Thoracic aorta (tissue), 2 donors: ENCODE measurements around the gene GRB7. TPM values are rescaled to one million over a fixed set of nuclear protein-coding genes. Genes with fewer than 3 reads are reported as not detected.

Experiments
- ATAC-seq: fragments of 150-250 bp; one replicate; pipeline ENCODE4 v1.8.0; 2017; ENCODE audit warnings: low read depth; ENCODE audit not compliant: insufficient number of reproducible peaks, low FRiP score
- DNase-seq: peaks from one replicate; pipeline ENCODE4 v3.0.0-alpha.2; 2020; ENCODE audit warnings: low spot score
- H3K27ac ChIP-seq, 2 donors: fragments of 200-600 bp; sonication (generic); 1 replicate in 1 of 2; 2 replicates in 1 of 2; pipeline ENCODE4 v1.5.1; 2016; ENCODE audit warnings: mild to moderate bottlenecking in 2 of 2, moderate library complexity in 2 of 2
- H3K27me3 ChIP-seq: fragments of 200-600 bp; sonication (generic); replicated peaks from 2 replicates; pipeline ENCODE4 v1.6.0; 2016; ENCODE audit warnings: mild to moderate bottlenecking; ENCODE audit not compliant: insufficient read depth
- H3K36me3 ChIP-seq: fragments of 200-600 bp; sonication (generic); one replicate; pipeline ENCODE4 v1.5.1; 2016
- H3K4me1 ChIP-seq, 2 donors: fragments of 200-600 bp; sonication (generic); 1 replicate in 1 of 2; 2 replicates in 1 of 2; pipeline versions ENCODE4 v1.5.1 to v1.6.0; 2016; ENCODE audit warnings: low read depth in 2 of 2, mild to moderate bottlenecking in 1 of 2; ENCODE audit not compliant: control insufficient read depth in 1 of 2
- H3K4me3 ChIP-seq: fragments of 200-600 bp; sonication (generic); 2 replicates; pipeline ENCODE4 v1.5.1; 2016; ENCODE audit warnings: mild to moderate bottlenecking
- H3K9me3 ChIP-seq: fragments of 200-600 bp; sonication (generic); 2 replicates; pipeline ENCODE4 v1.5.1; 2016
- total RNA-seq, 2 donors: library from RNA; depleted of rRNA; stranded (reverse); fragments of >200 nt; gene quantifications; one replicate each; pipeline versions ENCODE4 v1.1.0 to v1.2.3, GENCODE V29; 2016
- TF ChIP-seq, protein P1 (sequence below): fragments of 200-600 bp; sonication (generic); IDR thresholded peaks from one replicate; pipeline ENCODE4 v1.5.1; 2019; ENCODE audit warnings: antibody characterized with exemption

The GRB7 gene
- total RNA-seq, 2 donors from 2014 or later = 0.85 to 1.4 TPM

DNA sequence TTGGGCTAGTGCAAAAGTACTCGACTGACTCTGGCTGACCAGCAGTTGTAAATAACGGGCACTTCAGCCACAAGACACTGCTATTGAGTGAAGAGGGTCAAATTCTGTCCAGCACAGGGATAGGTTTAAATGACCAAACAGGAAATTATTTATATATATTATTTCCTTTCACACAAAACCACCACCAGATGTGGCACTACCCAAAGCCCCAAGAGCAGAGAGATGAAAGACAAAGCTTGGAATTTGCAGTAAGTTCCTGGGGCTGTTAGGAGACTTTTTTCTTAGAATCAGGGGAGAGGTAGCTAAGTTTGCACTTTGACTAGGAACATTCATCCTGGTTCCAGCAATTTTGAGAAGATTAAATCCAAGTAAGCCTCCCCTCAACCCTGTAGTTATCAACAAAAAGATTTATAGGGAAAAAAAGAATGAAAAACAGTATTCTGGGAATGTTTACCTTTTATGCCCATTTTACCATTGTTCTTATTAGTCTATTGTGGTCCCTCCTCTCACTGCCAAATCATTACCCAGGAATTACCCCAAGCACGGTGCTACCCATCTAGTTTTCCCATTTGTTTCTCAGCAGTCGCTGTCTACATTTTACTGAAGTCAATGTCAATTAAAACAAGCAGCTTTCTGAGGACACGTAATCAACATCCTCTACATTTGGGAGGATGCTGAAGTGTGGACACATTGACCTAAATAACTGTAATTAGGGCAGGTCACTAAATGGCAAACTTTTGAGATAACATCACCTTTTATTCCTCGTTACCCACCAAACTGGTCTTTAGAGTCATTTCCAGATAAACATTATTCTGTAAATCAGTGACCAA lies 43.5 kb downstream of the GRB7 start:
- H3K4me3 ChIP-seq = no peak overlapping the region
- ATAC-seq (no peak), DNase-seq (no peak)
- H3K9me3 ChIP-seq = no peaks in the 10 kb centered on the region
- peaks cover 0 to 4% of the 10 kb centered on the region in 2 donors for H3K4me1 ChIP-seq
- H3K36me3 ChIP-seq = no peaks in the 10 kb centered on the region
- TF ChIP-seq, protein P1, sequence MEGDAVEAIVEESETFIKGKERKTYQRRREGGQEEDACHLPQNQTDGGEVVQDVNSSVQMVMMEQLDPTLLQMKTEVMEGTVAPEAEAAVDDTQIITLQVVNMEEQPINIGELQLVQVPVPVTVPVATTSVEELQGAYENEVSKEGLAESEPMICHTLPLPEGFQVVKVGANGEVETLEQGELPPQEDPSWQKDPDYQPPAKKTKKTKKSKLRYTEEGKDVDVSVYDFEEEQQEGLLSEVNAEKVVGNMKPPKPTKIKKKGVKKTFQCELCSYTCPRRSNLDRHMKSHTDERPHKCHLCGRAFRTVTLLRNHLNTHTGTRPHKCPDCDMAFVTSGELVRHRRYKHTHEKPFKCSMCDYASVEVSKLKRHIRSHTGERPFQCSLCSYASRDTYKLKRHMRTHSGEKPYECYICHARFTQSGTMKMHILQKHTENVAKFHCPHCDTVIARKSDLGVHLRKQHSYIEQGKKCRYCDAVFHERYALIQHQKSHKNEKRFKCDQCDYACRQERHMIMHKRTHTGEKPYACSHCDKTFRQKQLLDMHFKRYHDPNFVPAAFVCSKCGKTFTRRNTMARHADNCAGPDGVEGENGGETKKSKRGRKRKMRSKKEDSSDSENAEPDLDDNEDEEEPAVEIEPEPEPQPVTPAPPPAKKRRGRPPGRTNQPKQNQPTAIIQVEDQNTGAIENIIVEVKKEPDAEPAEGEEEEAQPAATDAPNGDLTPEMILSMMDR = no peak
- H3K27me3 ChIP-seq = peaks cover 4% of the 10 kb centered on the region
- H3K27ac ChIP-seq = no peak overlapping the region

DNA sequence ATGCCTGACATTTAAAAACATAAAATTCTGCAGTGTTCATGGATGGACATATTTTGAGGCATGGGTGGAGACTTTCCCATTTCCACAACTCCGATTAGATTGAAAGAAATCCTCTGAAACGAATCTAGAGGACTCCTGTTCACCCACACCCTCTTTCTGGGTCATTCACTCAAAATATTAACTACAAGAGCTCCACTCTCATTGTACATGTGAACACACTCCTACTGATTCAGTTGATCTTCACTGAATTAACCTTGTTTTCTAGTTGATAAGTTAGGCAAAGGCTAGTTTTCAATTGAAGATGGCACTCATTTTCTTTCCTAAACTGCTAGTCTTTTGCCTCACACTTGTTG lies 44.1 kb downstream of the GRB7 start:
- Histone ChIP-seq H3K27me3 (peaks cover 4% of the 10 kb centered on the region), H3K9me3 (no peaks in the 10 kb centered on the region), H3K27ac (no peak overlapping the region), H3K36me3 (no peaks in the 10 kb centered on the region), H3K4me1 (peaks cover 0 to 4% of the 10 kb centered on the region in 2 donors), H3K4me3 (no peak overlapping the region)
- TF ChIP-seq, protein P1 = no peak
- no peak for DNase-seq
- no peak for ATAC-seq

DNA sequence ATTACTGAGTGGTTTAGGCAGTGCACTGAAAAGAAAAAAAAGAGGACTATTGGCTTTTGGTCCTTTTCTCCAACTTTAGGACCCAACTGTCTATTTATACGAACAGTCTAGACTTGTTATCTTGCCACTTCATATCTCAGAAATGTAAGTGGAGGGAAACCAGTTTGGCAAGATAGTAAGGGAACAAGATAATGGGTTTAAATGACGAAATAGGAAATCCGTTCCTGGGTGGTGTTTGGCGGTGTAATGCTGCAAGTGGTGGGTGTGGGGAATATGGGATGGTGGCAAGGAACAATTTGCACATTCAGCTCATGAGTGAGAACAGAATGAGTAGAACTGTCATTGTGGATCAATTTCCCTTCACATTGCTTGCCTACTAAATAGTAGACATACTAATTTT lies 44.7 kb downstream of the GRB7 start:
- Histone ChIP-seq H3K27me3 (peaks cover 4% of the 10 kb centered on the region), H3K4me1 (peaks cover 0 to 4% of the 10 kb centered on the region in 2 donors), H3K36me3 (no peaks in the 10 kb centered on the region), H3K9me3 (no peaks in the 10 kb centered on the region), H3K27ac (no peak overlapping the region), H3K4me3 (no peak overlapping the region)
- ATAC-seq = peak; percentile 55
- DNase-seq = no peak
- TF ChIP-seq, protein P1 = no peak

DNA sequence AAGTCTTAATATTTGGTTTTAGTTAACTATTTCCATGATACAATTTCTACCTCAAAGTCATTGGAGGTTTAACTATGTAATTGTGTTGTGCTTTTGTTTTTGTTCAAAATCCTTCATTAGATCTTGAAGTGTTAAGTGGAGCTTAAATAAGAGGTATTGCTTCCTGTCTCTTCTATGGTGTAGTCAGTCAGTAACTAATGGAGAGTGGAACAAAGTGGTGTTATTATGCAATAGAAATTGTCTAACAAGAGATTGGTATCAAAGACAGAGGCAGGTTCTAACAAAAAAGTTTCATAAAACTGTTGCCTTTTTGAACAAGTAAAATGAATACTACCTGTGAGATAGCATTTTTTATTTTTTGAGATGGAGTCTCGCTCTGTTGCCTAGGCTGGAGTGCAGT lies 45.2 kb downstream of the GRB7 start:
- no peak overlapping the region for H3K27ac ChIP-seq

DNA sequence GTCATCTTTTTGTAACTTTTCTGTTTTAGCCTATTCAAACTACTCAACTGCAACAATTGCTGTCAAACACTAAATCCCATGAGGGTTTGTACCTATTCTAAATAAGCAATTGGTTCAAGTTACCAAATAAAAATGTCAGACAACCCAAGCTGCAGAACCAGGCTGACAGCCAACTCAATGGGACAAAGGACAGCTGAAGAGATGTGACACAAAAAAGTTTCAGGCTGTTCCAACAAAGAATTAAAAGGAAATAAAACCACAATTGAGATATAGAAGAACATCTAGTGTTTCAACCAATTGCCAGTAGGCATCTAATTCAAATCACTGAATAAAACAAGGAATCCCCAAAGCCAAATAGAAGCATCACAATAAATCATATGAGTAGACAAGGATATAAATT lies 49.3 kb downstream of the GRB7 start:
- peaks cover 0 to 4% of the 10 kb centered on the region in 2 donors for H3K4me1 ChIP-seq
- no peaks in the 10 kb centered on the region for H3K9me3 ChIP-seq
- TF ChIP-seq, protein P1 = no peak
- no peak for DNase-seq
- H3K4me3 ChIP-seq = no peak overlapping the region
- H3K36me3 ChIP-seq = no peaks in the 10 kb centered on the region
- H3K27ac ChIP-seq = no peak overlapping the region
- H3K27me3 ChIP-seq = no peaks in the 10 kb centered on the region
- no peak for ATAC-seq

More for the DNA sequence above, 45.2 kb downstream of the GRB7 start:
- peaks cover 0 to 4% of the 10 kb centered on the region in 2 donors for H3K4me1 ChIP-seq
- H3K36me3 ChIP-seq = no peaks in the 10 kb centered on the region
- H3K27me3 ChIP-seq = peaks cover 4% of the 10 kb centered on the region
- TF ChIP-seq, protein P1 = no peak
- DNase-seq (no peak), ATAC-seq (no peak)
- H3K4me3 ChIP-seq = no peak overlapping the region
- H3K9me3 ChIP-seq = no peaks in the 10 kb centered on the region
